H1 (cell line): ENCODE measurements around the gene ATP5MC3. TPM values are rescaled to one million over a fixed set of nuclear protein-coding genes. Genes with fewer than 3 reads are reported as not detected.

Experiments
- CTCF ChIA-PET: fragments of 300-600 bp; sonication (Branson Sonifier 250); formaldehyde crosslinking; loops from one replicate; lab custom pipeline; 2021; ENCODE audit not compliant: partially characterized antibody; lab: Charles Lee
- POLR2A ChIA-PET: fragments of 300-600 bp; sonication (Branson Sonifier 250); formaldehyde crosslinking; loops from one replicate; lab custom pipeline; 2021; ENCODE audit warnings: inconsistent platforms; ENCODE audit not compliant: partially characterized antibody; lab: Charles Lee
- DNase-seq, 2 experiments: peaks; one replicate each; pipeline versions ENCODE4 v3.0.0 to v3.0.0-alpha.2; 2010 to 2022; ENCODE audit warnings: low spot score in 2 of 2, low read depth in 1 of 2, mixed read lengths in 1 of 2
- FAIRE-seq: peaks from 2 replicates; lab custom pipeline; 2011; peaks lifted over from hg19 to GRCh38; lab: Jason Lieb, UNC
- H2AFZ ChIP-seq: 2 replicates; pipeline ENCODE4 v1.8.1; 2012; ENCODE audit warnings: low read length, inconsistent platforms
- H2AK5ac ChIP-seq: 2 replicates; pipeline ENCODE4 v1.6.1; 2013; ENCODE audit warnings: low read depth, low read length
- H2BK120ac ChIP-seq: replicated peaks from 2 replicates; pipeline ENCODE3; 2013; ENCODE audit warnings: low read depth, low read length, inconsistent platforms
- H2BK12ac ChIP-seq: 2 replicates; pipeline ENCODE4 v1.6.1; 2013; ENCODE audit warnings: low read depth, low read length
- H2BK15ac ChIP-seq: 2 replicates; pipeline ENCODE4 v1.6.1; 2013; ENCODE audit warnings: low read length
- H2BK20ac ChIP-seq: 2 replicates; pipeline ENCODE4 v1.6.1; 2013; ENCODE audit warnings: low read length
- H2BK5ac ChIP-seq: 2 replicates; pipeline ENCODE4 v1.6.1; 2013; ENCODE audit warnings: low read depth, low read length
- H3K14ac ChIP-seq: 2 replicates; pipeline ENCODE4 v1.6.1; 2013; ENCODE audit warnings: inconsistent platforms; ENCODE audit not compliant: insufficient read length
- H3K18ac ChIP-seq: 2 replicates; pipeline ENCODE4 v1.6.1; 2013; ENCODE audit warnings: low read length; ENCODE audit errors: extremely low read depth
- H3K23ac ChIP-seq: 2 replicates; pipeline ENCODE4 v1.6.1; 2013; ENCODE audit warnings: inconsistent platforms; ENCODE audit not compliant: insufficient read length
- H3K23me2 ChIP-seq: 2 replicates; pipeline ENCODE4 v1.6.1; 2013; ENCODE audit warnings: low read depth, low read length
- H3K27ac ChIP-seq: 2 replicates; pipeline ENCODE4 v1.6.1; 2011; ENCODE audit warnings: low read depth, low read length, inconsistent platforms
- H3K27me3 ChIP-seq, 4 experiments: replicated peaks in 1 of 4; 1 replicate in 1 of 4; 2 replicates in 3 of 4; pipeline versions ENCODE4 v1.6.1 to v1.8.1; 2011 to 2013; ENCODE audit warnings: low read length in 3 of 4, mild to moderate bottlenecking in 3 of 4, inconsistent platforms in 2 of 4, mixed read lengths in 2 of 4, moderate library complexity in 1 of 4; ENCODE audit not compliant: control insufficient read depth in 3 of 4, insufficient read depth in 3 of 4; ENCODE audit errors: extremely low read depth in 1 of 4
- H3K36me3 ChIP-seq, 4 experiments: 2 replicates each; pipeline versions ENCODE4 v1.6.1 to v1.8.1; 2011 to 2013; ENCODE audit warnings: mild to moderate bottlenecking in 4 of 4, low read length in 3 of 4, moderate library complexity in 2 of 4, control low read depth in 1 of 4, inconsistent platforms in 1 of 4; ENCODE audit not compliant: insufficient read depth in 4 of 4, control insufficient read depth in 2 of 4
- H3K4ac ChIP-seq: replicated peaks from 2 replicates; pipeline ENCODE3; 2013; ENCODE audit warnings: low read length, low read depth, mixed read lengths, inconsistent platforms; ENCODE audit not compliant: insufficient read length
- H3K4me1 ChIP-seq, 4 experiments: replicated peaks in 1 of 4; 1 replicate in 1 of 4; 2 replicates in 3 of 4; pipeline versions ENCODE4 v1.6.1 to v1.8.1; 2011 to 2013; ENCODE audit warnings: low read length in 3 of 4, inconsistent platforms in 2 of 4, mixed read lengths in 1 of 4; ENCODE audit not compliant: insufficient read depth in 4 of 4, control insufficient read depth in 3 of 4
- H3K4me2 ChIP-seq, 2 experiments: 2 replicates each; pipeline versions ENCODE4 v1.6.1 to v1.8.1; 2011 to 2013; ENCODE audit warnings: low read depth in 2 of 2, low read length in 2 of 2, control low read depth in 1 of 2, inconsistent platforms in 1 of 2, mild to moderate bottlenecking in 1 of 2; ENCODE audit not compliant: insufficient read depth in 1 of 2
- H3K4me3 ChIP-seq, 4 experiments: fragments of 200-600, 300-600 bp in 1 of 4; sonication (generic), shearing (Covaris generic), sonication (Bioruptor Twin) in 1 of 4; 2 replicates each; pipeline versions ENCODE4 v1.5.1 to v1.8.1; 2011 to 2016; ENCODE audit warnings: low read length in 4 of 4, low read depth in 3 of 4, control low read depth in 2 of 4, inconsistent platforms in 2 of 4, mild to moderate bottlenecking in 2 of 4, mixed read lengths in 1 of 4, moderate library complexity in 1 of 4; ENCODE audit not compliant: insufficient read depth in 2 of 4; ENCODE audit errors: extremely low read depth in 1 of 4
- H3K56ac ChIP-seq: replicated peaks from 2 replicates; pipeline ENCODE3; 2013; ENCODE audit warnings: low read depth, mild to moderate bottlenecking, mixed read lengths, low read length, inconsistent platforms; ENCODE audit not compliant: insufficient read length
- H3K79me1 ChIP-seq: 2 replicates; pipeline ENCODE4 v1.6.1; 2013; ENCODE audit warnings: low read depth, low read length, control low read depth
- H3K79me2 ChIP-seq, 2 experiments: 2 replicates each; pipeline versions ENCODE4 v1.6.1 to v1.8.1; 2012 to 2013; ENCODE audit warnings: low read length in 2 of 2, mild to moderate bottlenecking in 2 of 2, inconsistent platforms in 1 of 2; ENCODE audit not compliant: insufficient read depth in 2 of 2, control insufficient read depth in 1 of 2
- H3K9ac ChIP-seq, 4 experiments: replicated peaks in 1 of 4; 1 replicate in 1 of 4; 2 replicates in 3 of 4; pipeline versions ENCODE4 v1.6.1 to v1.8.1; 2011 to 2013; ENCODE audit warnings: low read depth in 3 of 4, low read length in 3 of 4, control low read depth in 2 of 4, mild to moderate bottlenecking in 2 of 4, moderate library complexity in 2 of 4, inconsistent platforms in 1 of 4; ENCODE audit errors: extremely low read depth in 1 of 4
- H3K9me3 ChIP-seq, 2 experiments: 2 replicates each; pipeline versions ENCODE4 v1.6.1 to v1.8.1; 2012 to 2013; ENCODE audit warnings: mild to moderate bottlenecking in 2 of 2, moderate library complexity in 2 of 2, control low read depth in 1 of 2, inconsistent platforms in 1 of 2, low read depth in 1 of 2, low read length in 1 of 2, mixed read lengths in 1 of 2; ENCODE audit not compliant: insufficient read depth in 2 of 2
- H4K20me1 ChIP-seq, 2 experiments: replicated peaks in 1 of 2; 2 replicates each; pipeline versions ENCODE3 to v1.8.1; 2011 to 2013; ENCODE audit warnings: inconsistent platforms in 2 of 2, low read length in 2 of 2, mild to moderate bottlenecking in 1 of 2; ENCODE audit not compliant: insufficient read depth in 2 of 2, control insufficient read depth in 1 of 2
- H4K5ac ChIP-seq: 2 replicates; pipeline ENCODE4 v1.6.1; 2013; ENCODE audit warnings: low read length, low read depth, mixed read lengths, inconsistent platforms; ENCODE audit not compliant: insufficient read length
- H4K8ac ChIP-seq: 2 replicates; pipeline ENCODE4 v1.8.0; 2013; ENCODE audit warnings: mild to moderate bottlenecking, moderate library complexity, low read length, inconsistent platforms; ENCODE audit not compliant: insufficient read depth; ENCODE audit errors: extremely low read depth
- H4K91ac ChIP-seq: replicated peaks from 2 replicates; pipeline ENCODE3; 2013; ENCODE audit warnings: low read length, mixed read lengths, inconsistent platforms; ENCODE audit not compliant: insufficient read length
- CHD2 ChIP-seq: IDR thresholded peaks from 2 replicates; pipeline ENCODE4 v1.6.1; 2012; ENCODE audit warnings: low read length, improper control_type of control experiment
- CTBP2 ChIP-seq: IDR thresholded peaks from 2 replicates; pipeline ENCODE4 v1.7.0; 2011; ENCODE audit warnings: borderline replicate concordance, mild to moderate bottlenecking, moderate library complexity, mixed read lengths, low read length; ENCODE audit not compliant: insufficient read depth, insufficient read length
- E2F6 ChIP-seq: IDR thresholded peaks from 2 replicates; pipeline ENCODE4 v1.6.1; 2012; ENCODE audit warnings: inconsistent platforms
- EZH2 ChIP-seq: fragments of 200-600 bp; sonication (generic); IDR thresholded peaks from 2 replicates; pipeline ENCODE4 v1.7.1; 2012; ENCODE audit warnings: low read depth, mild to moderate bottlenecking, moderate library complexity, low read length, inconsistent platforms; ENCODE audit not compliant: severe bottlenecking
- HDAC2 ChIP-seq, 2 experiments: fragments of 300-600 bp in 1 of 2; sonication (generic) in 1 of 2; IDR thresholded peaks; 2 replicates each; pipeline ENCODE4 v1.6.1; 2011 to 2012; ENCODE audit warnings: low read depth in 2 of 2, low read length in 2 of 2, mild to moderate bottlenecking in 2 of 2, moderate library complexity in 2 of 2, borderline replicate concordance in 1 of 2, inconsistent platforms in 1 of 2
- HDAC6 ChIP-seq: IDR thresholded peaks from one replicate; pipeline ENCODE4 v1.7.1; 2012; ENCODE audit warnings: low read depth, mild to moderate bottlenecking, inconsistent platforms, low read length, moderate library complexity
- MAFK ChIP-seq: IDR thresholded peaks from 2 replicates; pipeline ENCODE4 v1.6.1; 2012; ENCODE audit warnings: low read depth, mild to moderate bottlenecking, improper control_type of control experiment, low read length
- NANOG ChIP-seq: IDR thresholded peaks from 2 replicates; pipeline ENCODE4 v1.6.1; 2011; ENCODE audit warnings: low read length, low read depth, mild to moderate bottlenecking, inconsistent platforms; ENCODE audit not compliant: insufficient read depth, poor library complexity, severe bottlenecking
- SAP30 ChIP-seq: fragments of 300-600 bp; sonication (generic); IDR thresholded peaks from 2 replicates; pipeline ENCODE4 v1.7.1; 2012; ENCODE audit warnings: low read length, moderate library complexity, mild to moderate bottlenecking, inconsistent platforms; ENCODE audit not compliant: insufficient read depth, insufficient replicate concordance
- SP4 ChIP-seq: IDR thresholded peaks from 2 replicates; pipeline ENCODE4 v1.6.1; 2012; ENCODE audit warnings: low read length, inconsistent platforms
- SRF ChIP-seq: IDR thresholded peaks from 2 replicates; pipeline ENCODE4 v1.6.1; 2011; ENCODE audit warnings: mild to moderate bottlenecking, low read depth, low read length, moderate library complexity
- SUZ12 ChIP-seq: fragments of 200-600 bp; sonication (generic); IDR thresholded peaks from 2 replicates; pipeline ENCODE4 v1.6.1; 2012; ENCODE audit warnings: mild to moderate bottlenecking, inconsistent platforms, low read length, moderate library complexity, mixed read lengths
- TAF1 ChIP-seq: IDR thresholded peaks from 2 replicates; pipeline ENCODE4 v1.6.1; 2011; ENCODE audit warnings: mild to moderate bottlenecking, low read depth, low read length
- WGBS, 2 experiments: shearing (Covaris generic) in 1 of 2; methylation state at CpG; one replicate each; pipeline versions ENCODE4 v1.1.6 to v1.1.7; 2013 to 2015; ENCODE audit warnings: low lambda C conversion rate in 2 of 2, mixed read lengths in 2 of 2, inconsistent platforms in 1 of 2, low coverage in 1 of 2, missing lambda C conversion rate in 1 of 2; ENCODE audit not compliant: insufficient replicate concordance in 2 of 2, insufficient coverage in 1 of 2, insufficient read length in 1 of 2; ENCODE audit errors: extremely low coverage in 1 of 2, missing lambda C conversion rate in 1 of 2; 5-methylcytosine and 5-hydroxymethylcytosine counted together
- polyA plus RNA-seq, 7 experiments: library from polyadenylated mRNA; depleted of rRNA in 3 of 7; stranded (reverse) in 5 of 7; unstranded in 2 of 7; fragments of >200 nt in 5 of 7; fragments of 200-250 nt in 2 of 7; gene quantifications; 1 replicate in 5 of 7; 2 replicates in 1 of 7; 4 replicates in 1 of 7; pipeline versions ENCODE4 v1.2.1 to v1.2.3, GENCODE V29; 2011 to 2013; ENCODE audit warnings: missing spikeins in 2 of 7, mixed read lengths in 2 of 7
- total RNA-seq: library from RNA; stranded (reverse); fragmentation: NEBNext Ultra II Directional; extraction: Animal tissue kit (Norgen Biotek cat#: 25700); gene quantifications from 2 replicates; pipeline ENCODE4 v1.2.1, GENCODE V29; 2021

ATP5MC3 gene
- total and polyA plus RNA-seq, 2 of the 8 experiments (the other 6 are each of a cell fraction or from before 2014, with no cell fraction given), result 320 to 856 TPM

DNA sequence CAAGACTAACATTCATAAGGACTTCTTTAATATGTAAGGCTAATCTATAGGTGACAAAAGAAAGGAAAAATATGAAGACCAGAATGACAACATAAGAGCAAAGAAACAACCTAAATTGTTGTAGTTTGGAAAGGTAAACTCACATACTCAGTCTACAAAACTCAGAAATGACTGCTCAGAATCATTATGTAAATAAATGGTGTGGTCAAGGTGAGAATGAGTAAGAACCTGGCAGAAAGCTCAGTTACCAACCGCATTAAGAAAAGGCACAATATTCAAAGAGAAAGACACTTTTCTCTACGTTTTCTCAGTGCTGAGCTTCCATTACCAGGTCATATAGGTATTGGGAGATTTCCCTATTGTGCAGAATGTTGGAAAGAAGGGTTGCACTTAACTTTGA is 29.3 kb downstream of the ATP5MC3 start:
- H3K79me2 ChIP-seq, result peaks cover 10 to 94% of the 10 kb centered on the region in 2 experiments
- H3K14ac ChIP-seq, result no peak overlapping the region
- H2BK5ac ChIP-seq, result no peak overlapping the region
- no peak overlapping the region for H2BK120ac ChIP-seq
- H3K23me2 ChIP-seq, result no peaks in the 10 kb centered on the region
- no peak for DNase-seq
- ChIA-PET CTCF (no interaction called here), POLR2A (no interaction called here)
- peaks cover 0 to 9% (median 5%) of the 10 kb centered on the region in 4 experiments; a peak in 2 of 8 replicates for H3K36me3 ChIP-seq
- no peak overlapping the region for H3K18ac ChIP-seq
- WGBS, 2 experiments, result 76% methylated on average over 2 of the region's 2 CpGs; no CpG with 5 or more reads in 1 of the 2 experiments
- H3K27ac ChIP-seq, result no peak overlapping the region
- H3K9ac ChIP-seq, result no peak overlapping the region
- no peak overlapping the region for H2BK15ac ChIP-seq
- no peaks in the 10 kb centered on the region for H3K27me3 ChIP-seq
- no peak overlapping the region for H3K4ac ChIP-seq
- peaks cover 3% of the 10 kb centered on the region; the same call in 1 of the 2 replicates for H3K79me1 ChIP-seq
- no peak for FAIRE-seq
- no peak overlapping the region for H3K23ac ChIP-seq
- H3K4me3 ChIP-seq, result no peak overlapping the region
- H4K20me1 ChIP-seq, result peaks cover 4 to 7% of the 10 kb centered on the region in 2 experiments
- no peak overlapping the region for H2BK20ac ChIP-seq
- no peak overlapping the region for H4K5ac ChIP-seq
- H2BK12ac ChIP-seq, result no peak overlapping the region
- no peak overlapping the region for H2AK5ac ChIP-seq
- H3K4me1 ChIP-seq, result peaks cover 0 to 4% (median 0%) of the 10 kb centered on the region in 4 experiments; a peak in 1 of 7 replicates
- no peak overlapping the region for H4K91ac ChIP-seq
- no peaks in the 10 kb centered on the region for H3K9me3 ChIP-seq
- H2AFZ ChIP-seq, result no peak overlapping the region
- H3K56ac ChIP-seq, result no peak overlapping the region
- H3K4me2 ChIP-seq, result no peak overlapping the region
- H4K8ac ChIP-seq, result no peak overlapping the region
- no peak for TF ChIP-seq EZH2
- no peak for TF ChIP-seq CHD2
- TF ChIP-seq SUZ12, result no peak
- TF ChIP-seq HDAC2 (IDR thresholded peaks at IDR 0.05; ENCODE audit: borderline replicate concordance in 1 of 2, low read depth in 2 of 2, low read length in 2 of 2), result no peak
- no peak for TF ChIP-seq NANOG
- TF ChIP-seq SRF, result no peak
- no peak for TF ChIP-seq HDAC6
- TF ChIP-seq SP4, result no peak
- no peak for TF ChIP-seq CTBP2
- no peak for TF ChIP-seq TAF1
- TF ChIP-seq MAFK, result no peak
- no peak for TF ChIP-seq E2F6
- TF ChIP-seq SAP30, result no peak
